Activated T-cell treated with anti-CD3 and anti-CD28 coated beads, Interleukin-2, amount 50 U/mL, for 72 hours (primary cell): ENCODE results near the gene MEX3C. TPM values are rescaled to one million over a fixed set of nuclear protein-coding genes. Genes with fewer than 3 reads are reported as not detected.

Source experiments
- ATAC-seq, 2 donors: fragments of 150-1000 bp; cut with Tn5 transposase; replicated peaks in 1 of 2; 2 replicates each; pipeline ENCODE4 v1.10.0; 2021; ENCODE audit warnings: moderate library complexity in 2 of 2, mild to moderate bottlenecking in 1 of 2
- DNase-seq, 2 donors: peaks; one replicate each; pipeline ENCODE4 v3.0.0; 2021 to 2022; ENCODE audit warnings: mixed read lengths in 1 of 2
- H3K27ac Mint-ChIP-seq: one replicate; pipeline ENCODE4 v1.8.0; 2022; ENCODE audit warnings: mild to moderate bottlenecking, moderate library complexity, mixed read lengths
- H3K27me3 Mint-ChIP-seq: one replicate; pipeline ENCODE4 v1.8.0; 2022; ENCODE audit warnings: low read depth, mixed read lengths
- H3K36me3 Mint-ChIP-seq, 2 donors: one replicate each; pipeline ENCODE4 v1.8.0; 2022; ENCODE audit warnings: mixed read lengths in 2 of 2, mild to moderate bottlenecking in 1 of 2; ENCODE audit not compliant: insufficient read depth in 2 of 2
- H3K4me1 Mint-ChIP-seq: one replicate; pipeline ENCODE4 v1.8.0; 2022; ENCODE audit warnings: low read depth, mixed read lengths
- H3K4me3 Mint-ChIP-seq, 2 donors: one replicate each; pipeline ENCODE4 v1.8.0; 2022; ENCODE audit warnings: mild to moderate bottlenecking in 2 of 2, mixed read lengths in 2 of 2, moderate library complexity in 2 of 2
- H3K9me3 Mint-ChIP-seq, 2 donors: one replicate each; pipeline ENCODE4 v1.8.0; 2022; ENCODE audit warnings: mixed read lengths in 2 of 2
- total RNA-seq, 2 donors: library from RNA; stranded (reverse); gene quantifications; one replicate each; pipeline ENCODE4 v1.2.3, GENCODE V29; 2022

The MEX3C gene
- total RNA-seq, 2 donors from 2014 or later: 85.0 to 94.5 TPM

GRCh38 chr18:51196811-51197660 lies 445 bp downstream of the MEX3C start:
- peak in 1 of 2 donors; percentile 50 for DNase-seq

DNA sequence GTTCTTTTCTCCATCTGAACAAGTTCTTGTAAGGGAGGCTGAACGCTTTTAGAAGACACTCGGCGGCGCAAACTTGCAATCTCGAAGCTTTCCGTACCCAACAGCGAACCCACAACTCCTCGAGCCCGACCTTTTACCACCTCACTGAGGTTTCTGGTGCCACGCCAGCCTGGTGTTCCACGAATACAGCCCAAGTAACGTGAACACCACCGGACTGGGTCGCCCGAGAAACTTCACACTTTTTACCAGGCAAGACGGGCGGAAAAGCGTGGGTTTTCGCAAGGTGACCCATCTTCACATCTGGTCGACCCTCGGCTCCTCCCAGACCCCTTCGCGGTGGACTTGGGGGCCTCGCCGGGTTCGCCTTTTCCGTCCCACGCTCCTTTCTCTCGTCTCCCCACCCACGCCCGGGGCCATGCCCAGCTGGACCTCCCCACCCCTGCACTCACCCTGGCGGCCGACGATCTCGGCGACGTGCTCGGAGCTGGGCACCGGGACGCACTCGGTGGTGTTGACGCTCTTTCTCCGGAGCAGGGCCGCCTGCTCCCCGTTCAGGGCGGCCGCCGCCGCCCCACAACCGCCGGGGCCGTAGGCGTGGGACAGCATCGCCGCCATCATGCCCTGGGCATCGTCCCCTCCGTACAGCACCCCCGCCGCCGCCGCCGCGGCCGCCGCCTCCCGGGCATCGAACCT lies 1.2 kb downstream of the MEX3C start:
- DNase-seq (peak; percentile 56 to 67), ATAC-seq (peak; percentile 0 to 3)
- peak overlapping the region; percentile 39 for H3K27ac Mint-ChIP-seq
- no peaks in the 10 kb centered on the region for H3K27me3 Mint-ChIP-seq
- H3K4me1 Mint-ChIP-seq: peaks cover 44% of the 10 kb centered on the region
- peaks cover 0 to 2% of the 10 kb centered on the region in 2 donors for H3K9me3 Mint-ChIP-seq
- H3K36me3 Mint-ChIP-seq: peaks cover 22 to 24% of the 10 kb centered on the region in 2 donors
- peak overlapping the region; percentile 80 to 91 for H3K4me3 Mint-ChIP-seq

More at GRCh38 chr18:51196811-51197660, 445 bp downstream of the MEX3C start:
- Mint-ChIP-seq H3K27ac (peak overlapping the region; percentile 82), H3K36me3 (peaks cover 21 to 23% of the 10 kb centered on the region in 2 donors), H3K4me3 (peak overlapping the region; percentile 80 to 96), H3K4me1 (peaks cover 37% of the 10 kb centered on the region), H3K9me3 (peaks cover 0 to 2% of the 10 kb centered on the region in 2 donors), H3K27me3 (no peaks in the 10 kb centered on the region)
- peak; percentile 7 to 77 for ATAC-seq

- H3K4me1 Mint-ChIP-seq: peaks cover 51% of the 10 kb centered on the region
- H3K9me3 Mint-ChIP-seq: peaks cover 0 to 2% of the 10 kb centered on the region in 2 donors
- H3K36me3 Mint-ChIP-seq: peaks cover 24 to 26% of the 10 kb centered on the region in 2 donors
- peak overlapping the region; percentile 80 to 91 for H3K4me3 Mint-ChIP-seq
- no peaks in the 10 kb centered on the region for H3K27me3 Mint-ChIP-seq
- no peak for ATAC-seq
- peak; percentile 31 to 33 for DNase-seq
- peak overlapping the region; percentile 39 for H3K27ac Mint-ChIP-seq
Observed at GRCh38 chr18:51195451-51196117, 1.9 kb downstream of the MEX3C start.

DNA sequence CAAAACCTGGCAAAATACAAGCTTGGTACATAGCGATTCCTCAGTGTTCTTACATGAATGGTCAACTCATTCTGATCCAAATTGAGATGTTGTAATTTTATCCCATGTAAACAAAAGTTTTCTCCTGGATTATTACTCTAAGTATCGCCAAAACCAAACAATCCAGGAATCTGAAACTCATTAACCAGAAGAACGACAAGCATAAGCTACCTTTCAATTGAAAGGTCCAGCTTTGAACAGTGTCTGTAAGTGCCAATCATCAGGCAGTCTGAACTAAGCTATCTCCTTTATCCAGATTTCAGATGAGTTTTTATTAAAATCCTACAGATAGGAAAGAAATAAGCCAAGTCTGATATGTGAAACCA lies 2.4 kb downstream of the MEX3C start:
- ATAC-seq: no peak
- H3K36me3 Mint-ChIP-seq: peaks cover 24 to 26% of the 10 kb centered on the region in 2 donors
- H3K27ac Mint-ChIP-seq: peak overlapping the region; percentile 39

GRCh38 chr18:51194604-51195003 lies 2.9 kb downstream of the MEX3C start:
- DNase-seq (no peak), ATAC-seq (no peak)
- Mint-ChIP-seq H3K4me1 (peaks cover 60% of the 10 kb centered on the region), H3K9me3 (peaks cover 0 to 2% of the 10 kb centered on the region in 2 donors), H3K4me3 (peak overlapping the region; percentile 80 to 91), H3K36me3 (peaks cover 24 to 26% of the 10 kb centered on the region in 2 donors), H3K27ac (peak overlapping the region; percentile 39), H3K27me3 (no peaks in the 10 kb centered on the region)

More for the DNA sequence above, 2.4 kb downstream of the MEX3C start:
- H3K4me3 Mint-ChIP-seq: peak overlapping the region; percentile 80 to 91
- DNase-seq: no peak
- peaks cover 0 to 2% of the 10 kb centered on the region in 2 donors for H3K9me3 Mint-ChIP-seq
- H3K4me1 Mint-ChIP-seq: peaks cover 56% of the 10 kb centered on the region
- no peaks in the 10 kb centered on the region for H3K27me3 Mint-ChIP-seq

GRCh38 chr18:51193621-51194287 lies 3.7 kb downstream of the MEX3C start:
- H3K4me1 Mint-ChIP-seq: peaks cover 60% of the 10 kb centered on the region
- H3K27ac Mint-ChIP-seq: peak overlapping the region; percentile 88
- H3K4me3 Mint-ChIP-seq: peak overlapping the region; percentile 80 to 91
- no peaks in the 10 kb centered on the region for H3K9me3 Mint-ChIP-seq
- ATAC-seq: no peak
- no peak for DNase-seq
- H3K27me3 Mint-ChIP-seq: no peaks in the 10 kb centered on the region
- peaks cover 20 to 25% of the 10 kb centered on the region in 2 donors for H3K36me3 Mint-ChIP-seq

DNA sequence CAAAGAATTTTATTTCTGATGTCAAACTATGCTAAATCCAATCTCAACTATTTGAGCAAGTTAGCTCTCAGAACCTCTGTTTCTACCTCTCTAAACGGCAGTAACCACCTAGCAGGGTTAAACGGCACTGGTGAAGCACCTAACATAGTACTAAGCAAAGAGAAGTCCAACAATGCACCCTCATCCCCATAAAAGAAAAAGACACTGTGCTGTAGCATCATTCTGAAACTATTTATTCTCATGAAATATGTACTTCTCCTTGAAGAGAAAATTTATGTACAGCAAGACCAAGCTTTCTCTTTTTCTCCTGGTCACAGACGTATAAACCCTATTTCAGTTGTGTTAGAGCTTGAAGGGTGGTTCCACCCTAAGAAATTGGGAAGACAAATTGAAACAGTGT lies 4.8 kb downstream of the MEX3C start:
- no peaks in the 10 kb centered on the region for H3K27me3 Mint-ChIP-seq
- ATAC-seq: no peak
- H3K4me1 Mint-ChIP-seq: peaks cover 70% of the 10 kb centered on the region
- H3K9me3 Mint-ChIP-seq: no peaks in the 10 kb centered on the region
- peak overlapping the region; percentile 68 for H3K27ac Mint-ChIP-seq
- H3K36me3 Mint-ChIP-seq: peaks cover 22 to 25% of the 10 kb centered on the region in 2 donors
- DNase-seq: no peak
- peak overlapping the region; percentile 72 to 89 for H3K4me3 Mint-ChIP-seq

DNA sequence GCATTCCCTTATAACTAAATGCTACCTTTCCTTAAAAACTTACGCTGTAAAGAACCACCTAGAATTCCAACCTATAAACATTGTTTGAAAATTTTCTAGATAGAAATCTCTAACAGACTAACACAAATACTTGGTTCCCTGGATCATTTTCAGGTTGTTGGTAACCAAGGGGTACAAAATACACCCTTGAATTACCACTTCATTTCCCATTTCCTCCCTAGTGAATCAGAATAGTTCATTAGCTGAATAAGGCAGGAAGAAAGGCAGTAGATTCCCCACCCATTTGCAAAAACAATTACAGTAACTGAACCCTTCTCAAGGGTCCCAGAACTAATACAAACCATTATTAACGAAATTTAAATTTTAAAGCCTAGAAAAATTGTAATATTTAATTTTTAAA lies 5.5 kb downstream of the MEX3C start:
- Mint-ChIP-seq H3K4me1 (peaks cover 77% of the 10 kb centered on the region), H3K9me3 (no peaks in the 10 kb centered on the region), H3K4me3 (peak overlapping the region; percentile 70 to 81), H3K27me3 (no peaks in the 10 kb centered on the region), H3K36me3 (peaks cover 22 to 25% of the 10 kb centered on the region in 2 donors), H3K27ac (peak overlapping the region; percentile 86)
- ATAC-seq: no peak
- no peak for DNase-seq

- Mint-ChIP-seq H3K27me3 (no peaks in the 10 kb centered on the region), H3K4me1 (peaks cover 85% of the 10 kb centered on the region), H3K4me3 (peak overlapping the region; percentile 70 to 81), H3K9me3 (no peaks in the 10 kb centered on the region), H3K36me3 (peaks cover 23 to 27% of the 10 kb centered on the region in 2 donors), H3K27ac (peak overlapping the region; percentile 86)
- DNase-seq: peak; percentile 25 to 40
- peak; percentile 74 to 79 for ATAC-seq
Observed at GRCh38 chr18:51191128-51191717, 6.3 kb downstream of the MEX3C start.

- ATAC-seq (no peak), DNase-seq (no peak)
- Mint-ChIP-seq H3K36me3 (peaks cover 22 to 24% of the 10 kb centered on the region in 2 donors), H3K27ac (peak overlapping the region; percentile 27), H3K4me3 (peak overlapping the region in 1 of 2 donors; percentile 48), H3K27me3 (no peaks in the 10 kb centered on the region), H3K4me1 (peaks cover 90% of the 10 kb centered on the region), H3K9me3 (no peaks in the 10 kb centered on the region)
Observed at GRCh38 chr18:51190000-51190399, 7.5 kb downstream of the MEX3C start.

DNA sequence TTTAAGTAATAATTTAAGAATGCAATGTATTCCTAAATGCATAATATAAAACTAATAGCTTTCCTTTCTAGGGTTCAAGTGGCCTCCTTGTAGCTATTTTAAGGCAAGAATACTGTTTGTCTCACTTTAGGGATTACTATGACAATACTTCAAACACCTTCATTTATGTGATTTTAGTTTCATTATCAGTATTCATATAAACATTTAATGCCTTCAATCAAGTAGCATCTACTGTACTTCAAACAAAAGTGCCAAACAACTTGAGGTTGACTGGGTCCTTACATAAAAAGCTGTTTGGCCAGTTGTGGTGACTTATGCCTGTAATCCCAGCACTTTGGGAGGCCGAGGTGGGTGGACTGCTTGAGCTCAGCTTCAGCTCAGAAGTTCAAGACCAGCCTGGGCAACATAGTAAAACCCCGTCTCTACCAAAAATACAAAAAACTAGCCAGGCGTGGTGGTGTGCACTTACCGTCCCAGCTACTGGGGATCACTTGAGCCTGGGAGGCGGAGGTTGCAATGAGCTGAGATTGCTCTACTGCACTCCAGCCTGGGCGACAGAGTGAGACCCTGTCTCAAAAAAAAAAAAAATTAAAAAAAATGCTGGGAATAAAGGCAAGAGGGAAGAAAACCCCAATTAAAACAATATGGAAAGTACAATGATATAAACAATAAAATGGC lies 9.3 kb downstream of the MEX3C start:
- peak overlapping the region; percentile 76 for H3K27ac Mint-ChIP-seq
- ATAC-seq: peak; percentile 12 to 20

More for the DNA sequence above, 9.3 kb downstream of the MEX3C start:
- Mint-ChIP-seq H3K4me1 (peaks cover 86% of the 10 kb centered on the region), H3K9me3 (no peaks in the 10 kb centered on the region), H3K36me3 (peaks cover 16 to 17% of the 10 kb centered on the region in 2 donors), H3K27me3 (no peaks in the 10 kb centered on the region), H3K4me3 (peak overlapping the region; percentile 68 to 70)
- no peak for DNase-seq
